Measurements from ENCODE around the gene NPAS1. TPM values are rescaled to one million over a fixed set of nuclear protein-coding genes. Genes with fewer than 3 reads are reported as not detected.

The NPAS1 gene
- total RNA-seq, 1 experiment from 2014 or later, result 4.6 TPM

DNA sequence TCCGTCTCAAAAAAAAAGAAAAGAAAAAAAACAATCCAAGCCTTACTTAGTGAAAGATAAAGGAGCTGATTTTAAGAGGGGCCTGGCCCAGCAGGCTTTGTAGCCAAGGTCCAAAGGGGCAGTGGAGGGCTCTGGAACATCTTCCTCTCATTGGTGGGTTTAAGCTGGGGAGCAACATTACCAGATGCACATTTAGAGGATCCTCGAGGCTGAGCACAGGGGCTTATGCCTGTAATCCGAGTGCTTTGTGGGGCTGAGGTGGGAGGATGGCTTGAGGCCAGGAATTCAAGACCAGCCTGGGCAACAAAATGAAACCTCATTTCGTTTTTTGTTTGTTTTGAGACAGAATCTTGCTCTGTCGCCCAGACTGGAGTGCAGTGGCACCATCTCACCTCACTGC is 36.8 kb downstream of the NPAS1 start:
- POLR2A ChIA-PET, result interaction anchor here (1.0 kb wide), 1 partner anchor 9 kb away, joined by 3 read pairs; no protein-coding TSS in a partner anchor

DNA sequence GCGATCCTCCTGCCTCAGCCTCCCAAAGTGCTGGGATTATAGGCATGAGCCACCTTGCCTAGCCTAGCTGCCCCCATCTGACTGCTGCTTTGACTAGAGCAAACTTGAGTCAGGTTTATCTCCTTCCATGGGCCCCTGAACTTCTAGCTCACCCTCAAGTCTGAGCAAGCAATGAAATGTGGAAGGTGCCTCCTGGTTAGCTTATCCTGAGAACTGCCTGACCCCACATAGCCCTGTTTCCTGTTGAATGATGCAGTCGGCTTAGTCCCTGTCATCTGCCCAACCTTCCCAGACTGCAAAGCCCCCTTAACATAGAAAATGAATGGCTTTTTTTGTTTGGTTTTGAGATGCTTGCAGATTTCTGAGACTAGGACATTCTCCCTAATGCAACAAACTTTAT is 37.7 kb downstream of the NPAS1 start:
- Histone ChIP-seq H3K27me3 (ENCODE audit: insufficient read depth, low read length) (no peaks in the 10 kb centered on the region), H3K4me2 (ENCODE audit: low read length) (no peak overlapping the region), H3K36me3 (ENCODE audit: control insufficient read depth in 1 of 2, insufficient read depth in 2 of 2, low read length in 2 of 2) (no peaks in the 10 kb centered on the region), H3K9ac (ENCODE audit: low read length) (no peak overlapping the region), H2AFZ (ENCODE audit: low read depth, low read length, poor library complexity, severe bottlenecking) (no peak overlapping the region), H4K20me1 (ENCODE audit: insufficient read depth) (no peaks in the 10 kb centered on the region), H3K9me3 (ENCODE audit: control insufficient read depth in 1 of 2, insufficient read depth in 1 of 2, low read depth in 1 of 2, low read length in 2 of 2) (no peaks in the 10 kb centered on the region), H3K4me3 (replicated peaks in 1 of 2; ENCODE audit: low read depth in 1 of 2, low read length in 2 of 2) (no peak overlapping the region), H3K27ac (ENCODE audit: low read depth, low read length) (no peak overlapping the region), H3K79me2 (ENCODE audit: insufficient read depth, low read length) (no peaks in the 10 kb centered on the region), H3K4me1 (ENCODE audit: control insufficient read depth in 1 of 2, insufficient read depth in 2 of 2, low read length in 2 of 2) (peaks cover 2 to 6% of the 10 kb centered on the region in 2 experiments; a peak in 3 of 4 replicates), H3K9me2 (ENCODE audit: insufficient read depth) (no peaks in the 10 kb centered on the region)
- intact Hi-C loops (cut with micrococcal nuclease), result no loop called here
- DNase-seq (ENCODE audit: low read depth, low spot score), result no peak
- POLR2A ChIA-PET, result interaction anchor here (0.6 kb wide), 1 partner anchor 69 kb away, joined by 3 read pairs; no protein-coding TSS in a partner anchor
- no TSS peak for BruUV-seq (replicated peaks)
- no peak for ATAC-seq
- CTCF ChIA-PET, result interaction anchor here (1.2 to 1.4 kb wide), 2 partner anchors 9 to 22 kb away, joined by 3 to 4 read pairs; no protein-coding TSS in a partner anchor
- RAD21 ChIA-PET (ENCODE audit: low non-redundant PET in 1 of 2, low total read pairs in 2 of 2, uncharacterized antibody in 2 of 2, unreplicated experiment in 2 of 2), result no interaction called here
- TF ChIP-seq, protein P1, sequence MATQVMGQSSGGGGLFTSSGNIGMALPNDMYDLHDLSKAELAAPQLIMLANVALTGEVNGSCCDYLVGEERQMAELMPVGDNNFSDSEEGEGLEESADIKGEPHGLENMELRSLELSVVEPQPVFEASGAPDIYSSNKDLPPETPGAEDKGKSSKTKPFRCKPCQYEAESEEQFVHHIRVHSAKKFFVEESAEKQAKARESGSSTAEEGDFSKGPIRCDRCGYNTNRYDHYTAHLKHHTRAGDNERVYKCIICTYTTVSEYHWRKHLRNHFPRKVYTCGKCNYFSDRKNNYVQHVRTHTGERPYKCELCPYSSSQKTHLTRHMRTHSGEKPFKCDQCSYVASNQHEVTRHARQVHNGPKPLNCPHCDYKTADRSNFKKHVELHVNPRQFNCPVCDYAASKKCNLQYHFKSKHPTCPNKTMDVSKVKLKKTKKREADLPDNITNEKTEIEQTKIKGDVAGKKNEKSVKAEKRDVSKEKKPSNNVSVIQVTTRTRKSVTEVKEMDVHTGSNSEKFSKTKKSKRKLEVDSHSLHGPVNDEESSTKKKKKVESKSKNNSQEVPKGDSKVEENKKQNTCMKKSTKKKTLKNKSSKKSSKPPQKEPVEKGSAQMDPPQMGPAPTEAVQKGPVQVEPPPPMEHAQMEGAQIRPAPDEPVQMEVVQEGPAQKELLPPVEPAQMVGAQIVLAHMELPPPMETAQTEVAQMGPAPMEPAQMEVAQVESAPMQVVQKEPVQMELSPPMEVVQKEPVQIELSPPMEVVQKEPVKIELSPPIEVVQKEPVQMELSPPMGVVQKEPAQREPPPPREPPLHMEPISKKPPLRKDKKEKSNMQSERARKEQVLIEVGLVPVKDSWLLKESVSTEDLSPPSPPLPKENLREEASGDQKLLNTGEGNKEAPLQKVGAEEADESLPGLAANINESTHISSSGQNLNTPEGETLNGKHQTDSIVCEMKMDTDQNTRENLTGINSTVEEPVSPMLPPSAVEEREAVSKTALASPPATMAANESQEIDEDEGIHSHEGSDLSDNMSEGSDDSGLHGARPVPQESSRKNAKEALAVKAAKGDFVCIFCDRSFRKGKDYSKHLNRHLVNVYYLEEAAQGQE (IDR thresholded peaks at IDR 0.05; ENCODE audit: low read depth), result no peak
- TF ChIP-seq SRF (IDR thresholded peaks at IDR 0.05; ENCODE audit: low read depth) (no peak), EZH2phosphoT487 (IDR thresholded peaks at IDR 0.05; ENCODE audit: borderline replicate concordance) (no peak), SP1 (IDR thresholded peaks at IDR 0.05; ENCODE audit: low read depth) (no peak), EZH2 (IDR thresholded peaks at IDR 0.05) (no peak), POLR2AphosphoS5 (IDR thresholded peaks at IDR 0.05; ENCODE audit: low read depth, low read length) (no peak), CBX3 (IDR thresholded peaks at IDR 0.05; ENCODE audit: low read depth) (no peak), EGR1 (IDR thresholded peaks at IDR 0.05; ENCODE audit: low read depth) (no peak), TCF7L2 (IDR thresholded peaks at IDR 0.05; ENCODE audit: borderline replicate concordance, extremely low read depth, insufficient read depth, insufficient read length) (no peak), JUND (IDR thresholded peaks at IDR 0.05) (no peak)
- TF ChIP-seq, protein P2, sequence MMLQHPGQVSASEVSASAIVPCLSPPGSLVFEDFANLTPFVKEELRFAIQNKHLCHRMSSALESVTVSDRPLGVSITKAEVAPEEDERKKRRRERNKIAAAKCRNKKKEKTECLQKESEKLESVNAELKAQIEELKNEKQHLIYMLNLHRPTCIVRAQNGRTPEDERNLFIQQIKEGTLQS (IDR thresholded peaks at IDR 0.05), result no peak
- TF ChIP-seq, protein P3, sequence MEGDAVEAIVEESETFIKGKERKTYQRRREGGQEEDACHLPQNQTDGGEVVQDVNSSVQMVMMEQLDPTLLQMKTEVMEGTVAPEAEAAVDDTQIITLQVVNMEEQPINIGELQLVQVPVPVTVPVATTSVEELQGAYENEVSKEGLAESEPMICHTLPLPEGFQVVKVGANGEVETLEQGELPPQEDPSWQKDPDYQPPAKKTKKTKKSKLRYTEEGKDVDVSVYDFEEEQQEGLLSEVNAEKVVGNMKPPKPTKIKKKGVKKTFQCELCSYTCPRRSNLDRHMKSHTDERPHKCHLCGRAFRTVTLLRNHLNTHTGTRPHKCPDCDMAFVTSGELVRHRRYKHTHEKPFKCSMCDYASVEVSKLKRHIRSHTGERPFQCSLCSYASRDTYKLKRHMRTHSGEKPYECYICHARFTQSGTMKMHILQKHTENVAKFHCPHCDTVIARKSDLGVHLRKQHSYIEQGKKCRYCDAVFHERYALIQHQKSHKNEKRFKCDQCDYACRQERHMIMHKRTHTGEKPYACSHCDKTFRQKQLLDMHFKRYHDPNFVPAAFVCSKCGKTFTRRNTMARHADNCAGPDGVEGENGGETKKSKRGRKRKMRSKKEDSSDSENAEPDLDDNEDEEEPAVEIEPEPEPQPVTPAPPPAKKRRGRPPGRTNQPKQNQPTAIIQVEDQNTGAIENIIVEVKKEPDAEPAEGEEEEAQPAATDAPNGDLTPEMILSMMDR (IDR thresholded peaks at IDR 0.05 in 2 of 3, conservative IDR thresholded peaks at IDR 0.05 in 1 of 3; ENCODE audit: borderline replicate concordance in 1 of 3, insufficient read depth in 1 of 3, low read depth in 2 of 3, low read length in 2 of 3), result no peak

More for the DNA sequence above, 36.8 kb downstream of the NPAS1 start:
- TF ChIP-seq TCF7L2 (IDR thresholded peaks at IDR 0.05; ENCODE audit: borderline replicate concordance, extremely low read depth, insufficient read depth, insufficient read length) (no peak), ZFX (IDR thresholded peaks at IDR 0.05) (no peak), POLR2A (IDR thresholded peaks at IDR 0.05; ENCODE audit: borderline replicate concordance, extremely low read depth, insufficient read depth, insufficient read length) (no peak), YY1 (IDR thresholded peaks at IDR 0.05; ENCODE audit: extremely low read depth, insufficient replicate concordance, low read depth, low read length) (no peak), EZH2 (IDR thresholded peaks at IDR 0.05) (no peak), EGR1 (IDR thresholded peaks at IDR 0.05; ENCODE audit: low read depth) (no peak)
- TF ChIP-seq, protein P4, sequence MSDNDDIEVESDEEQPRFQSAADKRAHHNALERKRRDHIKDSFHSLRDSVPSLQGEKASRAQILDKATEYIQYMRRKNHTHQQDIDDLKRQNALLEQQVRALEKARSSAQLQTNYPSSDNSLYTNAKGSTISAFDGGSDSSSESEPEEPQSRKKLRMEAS (IDR thresholded peaks at IDR 0.05), result no peak
- no peak overlapping the region for H2AFZ ChIP-seq (ENCODE audit: low read depth, low read length, poor library complexity, severe bottlenecking)
- H3K9me3 ChIP-seq (ENCODE audit: control insufficient read depth in 1 of 2, insufficient read depth in 1 of 2, low read depth in 1 of 2, low read length in 2 of 2), result no peaks in the 10 kb centered on the region
- no peak overlapping the region for H3K9ac ChIP-seq (ENCODE audit: low read length)
- ChIA-PET RAD21 (ENCODE audit: low non-redundant PET in 1 of 2, low total read pairs in 2 of 2, uncharacterized antibody in 2 of 2, unreplicated experiment in 2 of 2) (no interaction called here), CTCF (interaction anchor here (1.2 kb wide), 1 partner anchor 8 kb away, joined by 3 read pairs; no protein-coding TSS in a partner anchor)
- H3K27me3 ChIP-seq (ENCODE audit: insufficient read depth, low read length), result no peaks in the 10 kb centered on the region
- no peaks in the 10 kb centered on the region for H3K79me2 ChIP-seq (ENCODE audit: insufficient read depth, low read length)
- H4K20me1 ChIP-seq (ENCODE audit: insufficient read depth), result no peaks in the 10 kb centered on the region
- H3K4me3 ChIP-seq (replicated peaks in 1 of 2; ENCODE audit: low read depth in 1 of 2, low read length in 2 of 2), result no peak overlapping the region
- no peak for DNase-seq (ENCODE audit: low read depth, low spot score)
- no peak overlapping the region for H3K27ac ChIP-seq (ENCODE audit: low read depth, low read length)
- intact Hi-C loops (cut with micrococcal nuclease), result no loop called here
- BruUV-seq (replicated peaks), result no TSS peak
- H3K9me2 ChIP-seq (ENCODE audit: insufficient read depth), result no peaks in the 10 kb centered on the region
- H3K4me1 ChIP-seq (ENCODE audit: control insufficient read depth in 1 of 2, insufficient read depth in 2 of 2, low read length in 2 of 2), result no peaks in the 10 kb centered on the region; a peak in 1 of 4 replicates
- H3K4me2 ChIP-seq (ENCODE audit: low read length), result no peak overlapping the region
- ATAC-seq, result no peak
- H3K36me3 ChIP-seq (ENCODE audit: control insufficient read depth in 1 of 2, insufficient read depth in 2 of 2, low read length in 2 of 2), result no peaks in the 10 kb centered on the region
